GM13977 (cell line): ENCODE results near the gene NMNAT3.
A peak's percentile ranks its signal among the peaks of the same experiment; 100 is the strongest.

Experiments used
- DNase-seq: peaks from one replicate; pipeline ENCODE4 v3.0.0; 2012; ENCODE audit warnings: low spot score
- CTCF ChIP-seq: IDR thresholded peaks from 2 replicates; pipeline ENCODE4 v1.5.1; 2012; ENCODE audit warnings: mild to moderate bottlenecking, control low read depth; ENCODE audit not compliant: insufficient read depth; ENCODE audit errors: extremely low read depth, missing control alignments
- in situ Hi-C: fragments of 300-500 bp; cut with MboI; formaldehyde crosslinking; loops from one replicate; pipeline ENCODE4 v1.12.0; 2022; ENCODE audit warnings: low sequenced_read_pairs, low pct_unique_long_range_greater_than_20kb, mixed read lengths, inconsistent platforms; ENCODE audit not compliant: unreplicated experiment

The NMNAT3 gene

GRCh38 chr3:139636511-139636910, 41.3 kb downstream of the NMNAT3 start:
- no peak for TF ChIP-seq CTCF
- in situ Hi-C loops = no loop called here

GRCh38 chr3:139634111-139634635, 43.6 kb downstream of the NMNAT3 start:
- in situ Hi-C loops = no loop called here
- DNase-seq = no peak
- no peak for TF ChIP-seq CTCF

More at GRCh38 chr3:139636511-139636910, 41.3 kb downstream of the NMNAT3 start:
- no peak for DNase-seq

GRCh38 chr3:139633511-139633910, 44.3 kb downstream of the NMNAT3 start:
- TF ChIP-seq CTCF = no peak
- no peak for DNase-seq
- in situ Hi-C loops = no loop called here

DNA sequence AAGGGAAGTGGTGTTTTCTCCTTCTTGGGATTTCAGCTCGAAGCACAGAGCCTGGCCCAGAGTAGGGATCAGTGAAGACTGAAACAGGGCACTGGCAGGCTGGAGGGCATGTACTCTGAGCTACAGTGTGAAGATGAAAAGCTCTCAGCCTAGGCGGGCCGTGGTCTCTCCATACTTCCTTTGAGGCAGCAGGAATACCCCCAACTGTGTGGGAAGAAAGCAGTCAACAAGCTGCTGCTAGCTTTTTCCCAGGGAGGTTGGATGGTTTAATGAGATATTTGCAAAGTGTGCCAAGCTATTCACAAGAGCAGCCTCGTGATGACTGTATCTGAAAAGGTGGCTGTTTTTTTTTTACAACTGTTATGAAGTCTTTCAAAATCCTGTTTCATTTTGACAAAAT, 47.2 kb downstream of the NMNAT3 start:
- in situ Hi-C loops = no loop called here

DNA sequence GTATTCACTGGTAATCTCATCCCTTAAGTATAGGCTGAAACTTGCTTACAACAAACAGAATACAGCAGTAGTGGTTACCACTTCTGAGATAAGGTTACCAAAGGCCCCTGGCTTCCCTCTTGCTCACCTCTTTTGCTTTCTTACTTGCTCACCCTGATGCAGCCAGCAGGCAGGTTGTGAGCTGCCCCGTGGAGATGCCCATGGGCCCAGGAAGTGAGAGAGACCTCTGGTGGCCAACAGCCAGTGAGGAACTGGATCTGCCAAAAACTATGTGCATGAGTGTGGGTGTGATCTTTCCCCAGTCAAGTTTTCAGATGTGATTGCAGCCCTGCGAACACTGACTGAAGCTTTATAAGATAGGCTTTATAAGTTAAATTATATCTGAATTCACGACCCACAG, 48.7 kb downstream of the NMNAT3 start:
- DNase-seq = peak; percentile 18
- peak; percentile 41 for TF ChIP-seq CTCF
- in situ Hi-C loops = no loop called here

More for the DNA sequence above, 47.2 kb downstream of the NMNAT3 start:
- no peak for DNase-seq
- TF ChIP-seq CTCF = no peak

GRCh38 chr3:139627759-139628158, 50.0 kb downstream of the NMNAT3 start:
- in situ Hi-C loops = no loop called here
- TF ChIP-seq CTCF = no peak

GRCh38 chr3:139620438-139620837, 57.3 kb downstream of the NMNAT3 start:
- no peak for TF ChIP-seq CTCF
- in situ Hi-C loops = no loop called here
- no peak for DNase-seq

More at GRCh38 chr3:139627759-139628158, 50.0 kb downstream of the NMNAT3 start:
- no peak for DNase-seq
